GM19438 (cell line): Measurements from ENCODE around the gene NFIB.

Source experiments
- ATAC-seq: cut with Tn5 transposase; IDR thresholded peaks from one replicate; pipeline ENCODE4 v1.9.1; 2021; ENCODE audit warnings: low read depth; ENCODE audit not compliant: unreplicated experiment

The NFIB gene

DNA sequence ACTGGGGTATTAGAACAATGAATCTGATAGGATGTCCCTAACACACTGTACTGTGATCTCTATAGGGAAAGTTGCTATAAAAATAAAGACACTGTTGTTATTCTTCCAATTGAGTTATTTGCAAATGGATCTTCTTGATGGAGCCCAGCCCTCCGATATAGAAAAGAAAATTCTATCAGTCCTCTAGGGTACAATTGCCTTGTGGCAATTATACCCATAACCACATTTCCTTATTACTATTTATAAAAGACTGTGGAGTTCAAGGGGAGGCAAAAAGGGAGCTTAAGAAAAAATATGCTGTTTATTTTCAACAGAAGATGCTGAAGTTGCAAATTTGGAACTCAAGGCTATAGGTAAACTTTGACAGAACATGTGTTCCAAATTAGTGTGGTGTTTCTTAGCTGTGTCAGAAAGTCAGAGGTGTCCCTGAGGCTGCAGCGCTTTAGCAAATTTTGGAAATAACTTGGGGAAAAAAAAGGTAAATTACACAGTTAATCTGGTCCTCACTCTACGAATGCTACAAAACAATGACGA is 116.5 kb downstream of the NFIB start:
- ATAC-seq = no peak

- ATAC-seq = no peak
Measured at GRCh38 chr9:14193328-14193990, 120.5 kb downstream of the NFIB start.

DNA sequence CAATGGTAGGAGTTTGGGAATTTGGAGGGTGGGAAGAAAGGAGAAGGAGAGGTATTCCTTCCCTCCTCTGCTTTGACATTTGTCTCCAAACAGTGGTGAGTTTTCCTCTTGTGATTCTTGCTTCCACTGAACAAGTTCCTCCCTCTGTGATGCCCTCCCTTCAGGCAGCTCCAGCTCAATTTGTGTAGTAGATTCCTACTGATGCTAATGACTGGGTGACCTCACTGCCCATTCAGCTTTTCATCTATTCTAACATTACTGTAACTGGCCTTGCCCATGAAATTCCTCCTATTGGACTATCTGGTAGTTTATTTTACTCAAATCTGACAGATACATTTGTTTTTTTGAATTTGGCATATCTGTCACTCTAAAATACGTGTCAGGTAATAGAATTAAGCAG is 121.4 kb downstream of the NFIB start:
- ATAC-seq = no peak

GRCh38 chr9:14191512-14191911 is 122.4 kb downstream of the NFIB start:
- no peak for ATAC-seq

- ATAC-seq = no peak
Measured at GRCh38 chr9:14190240-14190639, 123.7 kb downstream of the NFIB start.

DNA sequence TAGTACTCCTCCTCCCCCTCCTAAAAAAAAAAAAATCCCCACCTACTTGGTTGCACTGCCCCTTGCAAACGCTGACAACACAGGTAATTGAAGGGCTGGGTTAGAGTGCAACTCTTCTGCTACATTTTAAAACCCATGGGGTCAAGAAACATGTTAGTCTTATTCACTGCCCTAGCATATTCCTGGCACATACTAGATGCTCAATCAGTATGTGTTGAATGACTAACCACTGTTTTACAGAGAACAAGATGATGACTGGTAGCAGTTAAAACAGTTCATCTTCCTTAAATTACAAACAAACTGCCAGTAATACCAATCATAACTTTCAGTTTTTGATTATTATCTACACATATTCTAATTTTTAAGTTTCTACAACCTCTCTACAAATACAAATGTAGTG is 124.4 kb downstream of the NFIB start:
- no peak for ATAC-seq

GRCh38 chr9:14189146-14189545 is 124.8 kb downstream of the NFIB start:
- ATAC-seq = no peak

DNA sequence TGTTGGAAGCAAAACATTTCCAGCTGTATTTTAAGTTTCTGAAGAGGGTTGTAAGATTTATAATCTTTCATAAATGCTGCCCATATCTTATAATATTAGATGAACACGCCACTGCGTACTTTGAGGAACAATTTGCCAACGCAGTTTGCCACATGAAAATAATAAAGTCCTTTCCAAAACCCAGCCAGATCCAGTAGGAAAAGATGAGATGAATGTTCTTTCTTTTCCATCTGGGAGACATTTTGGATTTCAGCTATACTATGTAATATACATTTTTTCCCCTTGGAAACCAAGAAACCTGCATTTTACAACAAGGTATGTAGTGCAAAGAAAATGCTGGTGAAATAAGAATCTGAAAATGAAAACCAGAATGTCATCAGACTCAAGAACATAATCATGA is 125.4 kb downstream of the NFIB start:
- ATAC-seq = no peak

DNA sequence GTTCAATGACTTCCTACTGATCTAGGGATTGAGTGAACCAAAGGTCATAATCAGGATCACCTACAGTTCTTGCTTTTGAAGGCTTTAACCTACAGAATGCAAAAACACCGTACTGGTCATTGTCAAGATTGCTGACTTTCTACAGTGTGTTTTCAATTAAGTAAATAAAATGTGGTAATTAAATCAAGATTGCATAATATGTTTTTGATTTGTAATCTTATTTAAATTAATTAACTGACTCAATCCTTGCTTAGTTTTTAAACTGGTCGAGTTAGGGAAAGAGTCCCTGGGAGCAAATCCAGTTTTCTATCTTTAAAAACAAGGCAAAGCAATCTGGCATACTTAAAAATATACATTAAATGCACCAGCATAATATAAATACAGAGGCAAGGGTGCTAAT is 125.9 kb downstream of the NFIB start:
- ATAC-seq = no peak

DNA sequence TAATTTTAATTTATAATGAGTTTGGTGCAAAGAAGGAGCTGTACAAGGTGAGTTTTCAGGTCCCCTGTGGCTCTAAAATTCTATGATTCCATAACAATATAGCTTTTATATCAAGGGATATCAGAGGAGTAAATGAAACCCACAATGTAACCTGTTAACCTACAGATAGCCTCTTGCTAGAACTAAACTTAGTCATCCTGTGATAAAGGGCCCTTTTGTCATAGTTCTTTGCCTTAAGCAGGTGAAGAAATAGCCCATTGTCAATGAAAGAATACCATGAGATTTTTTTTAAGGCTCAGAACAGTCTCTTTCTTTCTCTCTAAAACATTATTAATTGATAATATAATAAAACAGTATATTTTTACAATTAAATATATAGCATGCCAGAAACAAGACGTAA is 127.8 kb downstream of the NFIB start:
- ATAC-seq = no peak

GRCh38 chr9:14185016-14185415 is 128.9 kb downstream of the NFIB start:
- ATAC-seq = no peak

- no peak for ATAC-seq
Measured at GRCh38 chr9:14183001-14183400, 130.9 kb downstream of the NFIB start.

DNA sequence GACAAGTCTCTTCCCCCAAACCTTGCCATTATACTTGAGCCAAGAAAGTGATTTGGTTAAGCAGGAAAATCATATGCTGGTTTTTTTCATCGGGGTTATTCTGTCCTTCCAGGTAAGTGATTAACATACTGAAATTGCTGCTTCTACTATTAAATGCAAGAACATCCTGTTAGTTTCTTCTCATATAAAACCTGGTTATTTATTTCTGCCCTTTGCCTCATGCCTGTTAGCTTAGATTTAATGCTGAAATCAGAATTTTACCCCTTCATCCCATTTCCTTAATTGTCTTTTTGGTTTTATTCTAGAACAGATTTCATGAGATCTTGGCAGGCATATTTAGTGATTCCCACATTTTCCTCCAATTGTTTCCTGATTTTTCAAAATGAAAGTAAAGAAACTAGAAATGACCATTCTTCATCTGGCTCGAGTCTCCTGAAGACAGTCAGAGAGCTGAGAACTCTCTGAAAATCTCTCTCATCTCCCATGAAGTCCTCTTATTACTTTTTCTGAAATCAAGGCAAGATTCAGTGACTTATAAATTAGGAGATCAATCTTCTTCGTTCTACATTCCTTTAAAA is 132.9 kb downstream of the NFIB start:
- no peak for ATAC-seq

DNA sequence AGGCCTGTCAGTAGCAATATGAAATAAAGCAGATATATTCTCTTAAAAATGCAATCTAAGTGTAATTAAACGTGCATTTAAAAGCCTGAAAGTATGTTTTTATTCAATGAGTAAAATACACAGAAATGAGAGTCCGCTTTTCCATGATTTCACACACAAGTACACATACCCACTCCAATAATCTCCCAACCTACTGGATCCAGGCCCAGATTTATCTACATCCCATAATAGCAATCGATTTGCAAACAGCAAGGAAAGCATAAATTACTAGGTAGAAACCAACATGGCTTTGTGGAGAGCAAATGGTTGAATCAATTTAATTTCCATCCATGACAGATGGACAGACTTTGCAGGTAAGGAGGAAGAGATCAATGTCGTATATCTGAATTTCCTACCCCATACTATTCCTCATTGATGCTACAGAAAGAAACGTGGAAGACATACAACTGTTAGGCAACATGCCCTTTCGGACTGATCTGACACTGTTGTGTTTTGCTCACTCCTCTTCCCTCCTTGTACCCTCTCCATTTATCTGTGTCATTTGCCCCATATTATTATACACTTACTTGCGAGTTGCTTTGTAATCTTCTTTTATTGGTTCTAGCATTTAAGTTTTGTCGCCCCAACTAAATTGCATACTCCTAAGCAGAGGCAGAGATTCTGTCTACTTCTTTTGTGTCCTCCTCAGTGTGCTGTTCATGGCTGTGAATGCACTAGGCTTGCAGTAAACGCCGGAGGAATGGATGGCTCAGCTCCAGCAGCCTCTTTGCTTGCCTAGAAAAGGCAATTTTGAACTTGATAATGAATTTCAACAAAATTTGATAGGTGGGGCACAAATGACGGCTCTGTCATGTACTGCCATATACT is 133.6 kb downstream of the NFIB start:
- no peak for ATAC-seq

- no peak for ATAC-seq
Measured at GRCh38 chr9:14179449-14179848, 134.5 kb downstream of the NFIB start.

DNA sequence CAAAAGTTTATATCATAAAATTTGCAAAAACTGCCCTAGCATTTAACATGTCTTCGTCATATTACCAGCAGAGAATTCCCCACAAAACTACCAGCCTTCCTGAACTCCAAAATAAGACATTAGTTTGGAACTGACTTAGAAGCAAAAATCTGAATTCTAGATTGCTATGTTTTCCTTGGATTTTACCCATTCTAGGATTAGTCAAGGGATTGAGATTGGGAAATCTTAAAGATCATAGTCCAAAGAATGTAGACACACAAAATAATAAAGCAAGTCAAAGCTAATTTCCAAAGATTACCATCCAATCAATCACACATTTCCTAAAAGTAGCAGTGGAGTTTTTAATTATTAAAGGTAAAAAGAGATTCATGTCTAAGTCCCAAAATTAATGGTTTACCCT is 138.2 kb downstream of the NFIB start:
- no peak for ATAC-seq

- no peak for ATAC-seq
Measured at GRCh38 chr9:14173713-14174112, 140.2 kb downstream of the NFIB start.

DNA sequence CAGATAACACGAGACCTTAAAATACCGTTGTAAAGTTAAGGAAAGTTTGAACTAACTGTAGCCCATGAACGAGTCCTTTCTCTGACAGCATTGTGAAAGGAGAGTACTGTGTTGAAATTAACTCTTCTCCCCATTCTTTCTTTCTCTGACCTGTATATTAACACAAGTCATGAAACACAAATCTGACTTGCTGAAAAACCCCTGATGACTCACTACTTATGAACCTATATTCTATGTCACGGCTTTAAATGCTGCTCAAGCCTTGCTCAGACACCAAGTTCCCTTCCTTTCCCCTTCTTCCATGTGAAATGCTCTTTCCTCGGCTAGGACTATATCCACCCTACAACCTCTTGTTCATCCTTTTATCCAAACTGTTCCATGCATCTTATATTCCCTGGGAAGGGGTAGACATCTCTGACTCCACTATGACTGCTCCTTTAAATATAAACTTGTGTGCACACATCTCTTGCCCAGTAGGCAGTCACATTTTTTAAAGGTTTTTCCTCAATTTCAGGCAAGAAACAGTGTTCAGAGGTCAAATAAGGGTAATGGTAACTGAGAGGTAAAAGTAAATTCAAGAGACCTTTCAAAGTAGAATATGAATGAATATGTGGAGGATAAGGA is 142.9 kb downstream of the NFIB start:
- no peak for ATAC-seq

- ATAC-seq = no peak
Measured at GRCh38 chr9:14170392-14170931, 143.5 kb downstream of the NFIB start.

- ATAC-seq = no peak
Measured at GRCh38 chr9:14168381-14168780, 145.6 kb downstream of the NFIB start.
